HL-60/S4 treated with retinoic acid at 250 ng/mL for 4 days and 3 days (cell line): ENCODE measurements around the gene SNRPD3.
"Not testable (repeated sequence)": the region's sequence is repeated elsewhere in the genome, so short reads cannot be mapped to it uniquely, and the experiment has no call there.

Experiments
- in situ Hi-C: fragments of 300-500 bp; cut with MboI; formaldehyde crosslinking; loops from 2 replicates; pipeline ENCODE4 v1.7.0; 2022; ENCODE audit warnings: low sequenced_read_pairs

SNRPD3 gene

DNA sequence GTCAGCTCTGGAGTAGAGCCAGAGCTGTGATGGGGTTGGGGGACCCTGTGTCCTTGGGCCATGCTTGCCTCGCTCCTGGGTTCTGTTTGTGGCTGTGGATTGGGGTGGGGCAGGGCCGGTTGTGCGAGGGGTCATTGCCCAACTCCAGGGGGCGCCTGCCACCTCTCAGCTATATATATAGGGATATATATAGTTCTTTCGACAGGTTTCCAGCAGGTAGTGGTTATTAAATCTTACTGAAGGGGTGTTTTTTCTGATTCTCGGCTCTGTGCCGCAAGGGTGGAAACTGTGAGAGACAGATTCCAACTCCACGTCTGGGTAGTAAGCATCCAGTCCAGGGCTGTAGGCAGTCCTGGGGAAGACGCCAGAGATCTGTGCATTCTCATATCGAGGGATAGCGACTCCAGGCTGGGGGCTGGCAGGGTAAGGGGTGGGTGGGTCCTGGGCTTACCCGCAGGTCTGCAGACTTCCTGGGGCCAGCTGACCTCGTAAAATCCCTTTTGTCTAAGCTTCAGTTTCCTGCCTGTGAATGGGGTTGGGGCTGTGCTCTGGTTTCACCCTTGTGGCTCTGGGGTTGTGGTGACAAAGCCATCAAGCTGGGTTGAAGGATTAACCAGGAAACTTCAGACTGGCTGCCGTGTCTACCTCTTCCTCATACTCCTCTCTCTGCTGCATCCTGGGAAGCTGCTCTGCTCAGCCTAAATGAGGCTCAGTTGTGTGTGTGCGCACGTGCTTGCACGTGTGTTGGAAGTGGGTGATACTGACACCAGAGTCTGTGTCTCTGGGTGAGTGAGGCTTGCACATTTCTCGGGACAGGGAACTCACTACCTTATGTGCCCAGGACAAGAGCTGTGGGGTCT is 48.2 kb downstream of the SNRPD3 start:
- in situ Hi-C loops, result not testable (repeated sequence)

GRCh38 chr22:24606340-24606739 is 50.5 kb downstream of the SNRPD3 start:
- in situ Hi-C loops, result not testable (repeated sequence)

DNA sequence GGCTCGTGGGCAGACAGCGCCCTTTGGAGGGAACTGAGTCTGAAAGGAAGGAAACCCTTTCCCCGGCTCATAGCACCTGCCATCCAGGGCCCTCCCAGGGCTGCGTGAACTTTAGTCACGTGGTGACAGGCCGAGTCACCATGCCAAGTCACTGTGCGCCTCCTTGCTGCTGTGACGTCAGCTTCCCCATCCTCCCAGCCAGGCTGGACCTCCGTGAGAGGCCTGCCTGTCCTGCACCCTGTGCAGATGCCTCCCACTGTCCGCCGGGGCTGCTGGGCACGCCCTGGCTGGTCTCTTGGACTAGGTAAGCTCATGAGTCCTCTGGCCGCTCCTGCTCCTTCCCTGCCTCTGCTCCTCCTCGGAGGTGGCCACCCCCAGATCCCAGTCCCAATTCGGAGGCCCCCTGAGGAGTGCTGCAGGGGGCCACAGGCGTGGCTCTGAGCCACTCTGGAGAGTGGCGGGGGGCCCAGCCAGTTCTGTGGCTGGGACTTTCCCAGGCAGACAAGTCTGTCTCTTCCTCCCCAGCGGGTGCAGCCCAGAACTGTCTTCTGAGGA is 51.7 kb downstream of the SNRPD3 start:
- in situ Hi-C loops, result not testable (repeated sequence)

DNA sequence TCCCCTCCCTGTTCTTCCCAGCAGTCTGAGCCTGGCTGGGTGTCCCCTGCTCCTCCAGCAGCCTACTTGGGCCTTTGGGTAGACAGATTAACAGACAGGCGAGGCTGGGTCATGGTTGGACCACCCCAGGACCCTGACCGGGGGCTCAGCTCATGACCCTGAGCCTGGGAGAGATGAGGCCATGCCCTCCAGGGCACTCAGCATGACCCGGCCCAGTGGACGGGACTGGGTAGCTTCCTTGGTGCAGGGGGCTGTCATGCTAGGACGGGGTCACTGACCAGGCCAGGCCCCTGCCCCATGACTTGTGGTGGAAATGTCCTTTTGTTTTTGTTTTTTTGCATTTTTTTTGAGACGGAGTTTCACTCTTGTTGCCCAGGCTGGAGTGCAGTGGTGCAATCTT is 52.5 kb downstream of the SNRPD3 start:
- in situ Hi-C loops, result not testable (repeated sequence)

- in situ Hi-C loops, result not testable (repeated sequence)
Observed at GRCh38 chr22:24609888-24610287, 54.1 kb downstream of the SNRPD3 start.

- in situ Hi-C loops, result not testable (repeated sequence)
Observed at GRCh38 chr22:24614794-24615193, 59.0 kb downstream of the SNRPD3 start.

DNA sequence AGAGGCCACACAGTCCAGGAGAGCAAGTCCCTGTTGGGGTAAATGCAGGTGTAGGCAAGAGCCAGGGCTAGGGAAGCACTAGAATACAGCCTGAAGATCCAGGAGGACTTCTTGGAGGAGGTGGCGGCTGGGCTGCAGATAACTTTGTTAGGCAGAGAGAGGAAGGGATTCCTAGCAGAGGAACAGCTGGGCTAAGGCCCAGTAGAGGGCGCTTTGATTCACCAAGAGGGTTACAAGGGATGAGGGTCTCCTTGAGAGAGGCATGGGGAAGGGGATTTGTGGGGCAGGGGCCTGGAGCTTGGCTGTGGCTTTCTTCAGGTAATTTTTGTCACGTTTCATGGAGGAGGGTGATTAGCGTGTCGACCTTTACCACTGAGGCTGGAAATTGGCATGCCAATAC is 65.4 kb downstream of the SNRPD3 start:
- in situ Hi-C loops, result not testable (repeated sequence)

DNA sequence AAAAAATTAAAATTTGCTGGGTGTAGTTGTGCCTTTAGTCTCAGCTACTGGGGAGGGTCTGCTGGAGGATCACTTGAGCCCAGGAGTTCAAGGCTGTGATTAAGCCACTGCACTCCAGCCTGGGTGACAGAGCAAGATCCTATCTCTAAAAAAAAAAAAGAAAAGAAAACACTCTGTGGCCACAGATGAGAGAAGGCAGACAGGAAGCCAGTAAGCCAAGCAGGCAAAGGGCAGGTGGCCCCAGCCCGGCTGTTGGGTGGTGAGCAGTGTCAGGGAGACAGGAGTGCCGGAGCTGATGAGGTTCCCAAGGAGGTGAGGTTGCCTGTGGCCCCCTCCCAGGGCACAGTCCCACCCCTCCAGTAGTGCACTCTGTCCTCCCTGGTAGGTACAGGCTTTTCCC is 66.8 kb downstream of the SNRPD3 start:
- in situ Hi-C loops, result not testable (repeated sequence)
